Measurements from ENCODE around the gene PEX5L. TPM values are rescaled to one million over a fixed set of nuclear protein-coding genes. Genes with fewer than 3 reads are reported as not detected.

The PEX5L gene
- total and polyA plus RNA-seq, 10 of the 15 experiments (the other 5 are each of a cell fraction or from before 2014, with no cell fraction given): 0.11 to 17.0 (median 0.50) TPM

DNA sequence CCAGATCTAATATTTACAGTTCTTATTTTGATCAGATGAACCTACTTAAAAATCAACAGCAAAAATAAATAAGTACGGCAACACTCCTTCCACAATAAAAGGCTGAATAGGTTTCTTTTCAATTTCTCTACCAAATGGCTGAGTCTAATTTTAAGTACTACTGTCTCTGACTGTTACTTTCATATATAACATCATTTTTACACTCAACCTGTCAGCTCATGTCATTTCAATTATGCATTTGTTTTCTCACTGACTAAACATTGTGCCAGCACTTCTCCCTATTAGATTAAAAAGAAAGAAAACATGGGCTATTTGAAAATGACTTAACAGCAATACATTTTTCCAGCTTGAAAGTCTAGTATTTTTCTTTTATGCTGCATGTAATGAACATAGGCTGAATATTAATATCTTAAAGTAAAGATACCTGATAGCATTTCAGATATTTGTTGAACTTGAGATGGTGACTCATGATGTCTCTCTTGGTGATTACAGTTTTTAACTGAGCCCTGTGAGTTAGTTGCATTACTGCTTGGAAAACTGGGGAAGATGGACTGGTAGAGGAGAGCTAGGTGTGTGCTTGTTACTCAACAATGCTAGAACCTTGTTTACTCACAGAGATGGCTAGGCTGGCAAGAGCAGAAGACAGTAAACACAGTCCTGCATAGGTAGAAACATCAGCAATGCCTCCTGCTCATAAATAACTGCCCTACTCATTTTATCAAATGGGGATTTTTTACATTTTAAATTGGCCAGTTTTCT lies 73.9 kb downstream of the PEX5L start:
- SMC1A ChIA-PET (ENCODE audit: uncharacterized antibody, unreplicated experiment): interaction anchor here (0.9 to 2.2 kb wide), 11 partner anchors 11 to 152 kb away, joined by 3 to 16 read pairs (median 4); partner anchors contain the start of gene PEX5L

More for the DNA sequence above, 73.9 kb downstream of the PEX5L start:
- H3K4me1 ChIP-seq (ENCODE audit: control insufficient read depth, insufficient read depth, low read length): peaks cover 19% of the 10 kb centered on the region
- POLR2A ChIA-PET: interaction anchor here (1.3 kb wide), 2 partner anchors 14 to 80 kb away, joined by 3 to 6 read pairs; no protein-coding TSS in a partner anchor
- ATAC-seq (peak; percentile 55), DNase-seq (ENCODE audit: low read depth, low spot score) (no peak), FAIRE-seq (no peak)
- RAD21 ChIA-PET (ENCODE audit: unreplicated experiment): interaction anchor here (1.3 to 3.5 kb wide), 7 partner anchors 11 to 367 kb away, joined by 4 to 27 read pairs (median 6); no protein-coding TSS in a partner anchor
- CTCF ChIA-PET: interaction anchor here (1.2 to 1.9 kb wide), 7 partner anchors 8 to 81 kb away, joined by 3 to 10 read pairs (median 4); no protein-coding TSS in a partner anchor
- intact Hi-C loops (cut with micrococcal nuclease; ENCODE audit: unreplicated experiment) (no loop called here), in situ Hi-C loops (cut with MboI) (loop anchor here (25.0 kb wide), 2 partner anchors 901 to 1451 kb away; partner anchors contain the start of gene ZMAT3)
- no peaks in the 10 kb centered on the region for H4K20me1 ChIP-seq (ENCODE audit: control insufficient read depth, insufficient read depth)
- no peaks in the 10 kb centered on the region for H3K27me3 ChIP-seq (replicated peaks in 1 of 2; ENCODE audit: control insufficient read depth in 2 of 2, insufficient read depth in 2 of 2, low read length in 1 of 2)
- H2AFZ ChIP-seq (ENCODE audit: control insufficient read depth, low read depth, low read length): no peak overlapping the region
- no TSS peak for BruUV-seq (replicated peaks)
- H3K27ac ChIP-seq (ENCODE audit: control insufficient read depth, insufficient read depth): peak overlapping the region; percentile 29; the same call in 1 of the 2 replicates
- H3K4me3 ChIP-seq: no peak overlapping the region
- H3K36me3 ChIP-seq (ENCODE audit: control insufficient read depth in 2 of 2, insufficient read depth in 2 of 2, low read length in 1 of 2): no peaks in the 10 kb centered on the region
- peak overlapping the region; percentile 7; the same call in 1 of the 2 replicates for H3K4me2 ChIP-seq (ENCODE audit: control insufficient read depth, insufficient read depth)
- H3K9ac ChIP-seq (ENCODE audit: control insufficient read depth, insufficient read depth, low read length): no peak overlapping the region
- no peaks in the 10 kb centered on the region for H3K9me3 ChIP-seq (replicated peaks; ENCODE audit: control insufficient read depth, insufficient read depth, low read length)
- 0% methylated on average over 1 of the region's 1 CpG for WGBS (ENCODE audit: insufficient coverage, insufficient replicate concordance, low lambda C conversion rate, missing lambda C conversion rate)
- TF ChIP-seq MTA2 (IDR thresholded peaks at IDR 0.05; ENCODE audit: low read depth) (peak; percentile 60; the same call in 1 of the 2 replicates), ZNF384 (IDR thresholded peaks at IDR 0.05; ENCODE audit: borderline replicate concordance, low read depth, low read length) (no peak), MEF2B (IDR thresholded peaks at IDR 0.05; ENCODE audit: partially characterized antibody, poor library complexity, severe bottlenecking) (peak; percentile 50), RAD51 (IDR thresholded peaks at IDR 0.05) (peak; percentile 40; the same call in 1 of the 2 replicates), EP300 (IDR thresholded peaks at IDR 0.05; ENCODE audit: borderline replicate concordance in 1 of 2, control insufficient read depth in 1 of 2, low read depth in 2 of 2, low read length in 2 of 2) (peak in 1 of 2 experiments; percentile 69; a peak in 1 of 4 replicates), JUND (IDR thresholded peaks at IDR 0.05; ENCODE audit: low read depth, low read length) (no peak), TBL1XR1 (IDR thresholded peaks at IDR 0.05; ENCODE audit: low read depth, low read length) (no peak), DPF2 (IDR thresholded peaks at IDR 0.05) (0 out of 2 replicates have a peak, but pooled peaks have one; percentile 8), ATF7 (IDR thresholded peaks at IDR 0.05; ENCODE audit: low read depth) (peak; percentile 67), ZNF24 (IDR thresholded peaks at IDR 0.05) (0 out of 2 replicates have a peak, but pooled peaks have one; percentile 54), IKZF2 (IDR thresholded peaks at IDR 0.05) (peak; percentile 16 to 32; a peak in 2 of 4 replicates)
- TF ChIP-seq, protein P1, sequence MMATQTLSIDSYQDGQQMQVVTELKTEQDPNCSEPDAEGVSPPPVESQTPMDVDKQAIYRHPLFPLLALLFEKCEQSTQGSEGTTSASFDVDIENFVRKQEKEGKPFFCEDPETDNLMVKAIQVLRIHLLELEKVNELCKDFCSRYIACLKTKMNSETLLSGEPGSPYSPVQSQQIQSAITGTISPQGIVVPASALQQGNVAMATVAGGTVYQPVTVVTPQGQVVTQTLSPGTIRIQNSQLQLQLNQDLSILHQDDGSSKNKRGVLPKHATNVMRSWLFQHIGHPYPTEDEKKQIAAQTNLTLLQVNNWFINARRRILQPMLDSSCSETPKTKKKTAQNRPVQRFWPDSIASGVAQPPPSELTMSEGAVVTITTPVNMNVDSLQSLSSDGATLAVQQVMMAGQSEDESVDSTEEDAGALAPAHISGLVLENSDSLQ (IDR thresholded peaks at IDR 0.05): peak; percentile 87
- H3K79me2 ChIP-seq (ENCODE audit: control insufficient read depth, insufficient read depth, low read length): no peaks in the 10 kb centered on the region
